ENCODE results near the gene TMEM185B.

TMEM185B gene

GRCh38 chr2:120226316-120226715, 3.1 kb upstream of the TMEM185B start:
- DNase-seq (ENCODE audit: insufficient read length, low spot score), result no peak
- FAIRE-seq, result no peak
- no peak for TF ChIP-seq CTCF (IDR thresholded peaks at IDR 0.05; ENCODE audit: insufficient read depth, missing control alignments)

- no peak for FAIRE-seq
- no peak for TF ChIP-seq CTCF (IDR thresholded peaks at IDR 0.05; ENCODE audit: insufficient read depth, missing control alignments)
- no peak for DNase-seq (ENCODE audit: insufficient read length, low spot score)
Observed at GRCh38 chr2:120225549-120226065, 2.4 kb upstream of the TMEM185B start.

- no peak for DNase-seq (ENCODE audit: insufficient read length, low spot score)
- no peak for FAIRE-seq
- TF ChIP-seq CTCF (IDR thresholded peaks at IDR 0.05; ENCODE audit: insufficient read depth, missing control alignments), result no peak
Observed at GRCh38 chr2:120224735-120225548, 1.7 kb upstream of the TMEM185B start.

GRCh38 chr2:120224256-120224655, 1.1 kb upstream of the TMEM185B start:
- no peak for FAIRE-seq

GRCh38 chr2:120222186-120223033, 790 bp downstream of the TMEM185B start:
- FAIRE-seq (no peak), DNase-seq (ENCODE audit: insufficient read length, low spot score) (no peak)
- TF ChIP-seq CTCF (IDR thresholded peaks at IDR 0.05; ENCODE audit: insufficient read depth, missing control alignments), result no peak

More at GRCh38 chr2:120224256-120224655, 1.1 kb upstream of the TMEM185B start:
- DNase-seq (ENCODE audit: insufficient read length, low spot score), result no peak
- no peak for TF ChIP-seq CTCF (IDR thresholded peaks at IDR 0.05; ENCODE audit: insufficient read depth, missing control alignments)

- TF ChIP-seq CTCF (IDR thresholded peaks at IDR 0.05; ENCODE audit: insufficient read depth, missing control alignments), result no peak
Observed at GRCh38 chr2:120221616-120222015, 1.6 kb downstream of the TMEM185B start.

More at GRCh38 chr2:120221616-120222015, 1.6 kb downstream of the TMEM185B start:
- FAIRE-seq (no peak), DNase-seq (ENCODE audit: insufficient read length, low spot score) (no peak)
